ENCODE measurements around the gene CBX6.

The CBX6 gene

DNA sequence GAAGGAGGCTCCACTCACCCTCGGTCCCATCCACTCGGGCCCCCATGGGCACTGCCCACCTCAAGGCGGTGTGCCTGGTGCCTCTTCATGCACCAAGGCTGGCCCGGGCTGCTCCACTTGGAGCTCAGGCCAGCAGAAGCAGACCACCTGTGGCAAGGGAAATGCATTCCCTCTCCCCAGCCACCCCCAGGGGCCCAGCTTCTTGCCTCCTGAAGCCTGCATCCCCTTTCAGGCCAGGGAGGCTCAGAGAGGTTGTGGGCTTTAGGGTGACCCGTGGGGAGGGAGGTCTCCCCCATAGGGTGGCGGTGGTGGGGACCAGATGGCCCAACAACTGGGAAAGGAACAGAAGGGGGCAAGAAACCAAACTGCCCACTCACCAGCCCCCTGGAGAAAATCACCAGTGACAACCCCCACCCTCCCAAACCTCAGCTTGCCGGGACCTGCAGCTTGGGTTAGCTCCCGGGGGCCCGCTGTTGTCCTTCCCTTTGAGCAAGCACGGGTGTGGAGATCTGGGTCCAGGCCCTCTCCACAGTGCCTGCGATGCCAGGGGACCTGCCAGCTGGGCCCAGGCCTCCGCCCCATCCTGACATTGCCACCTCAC is 8.4 kb downstream of the CBX6 start:
- Histone ChIP-seq H3K27ac (ENCODE audit: low read length) (no peak overlapping the region), H3K36me3 (ENCODE audit: insufficient read depth, low read length) (peaks cover 47% of the 10 kb centered on the region)

DNA sequence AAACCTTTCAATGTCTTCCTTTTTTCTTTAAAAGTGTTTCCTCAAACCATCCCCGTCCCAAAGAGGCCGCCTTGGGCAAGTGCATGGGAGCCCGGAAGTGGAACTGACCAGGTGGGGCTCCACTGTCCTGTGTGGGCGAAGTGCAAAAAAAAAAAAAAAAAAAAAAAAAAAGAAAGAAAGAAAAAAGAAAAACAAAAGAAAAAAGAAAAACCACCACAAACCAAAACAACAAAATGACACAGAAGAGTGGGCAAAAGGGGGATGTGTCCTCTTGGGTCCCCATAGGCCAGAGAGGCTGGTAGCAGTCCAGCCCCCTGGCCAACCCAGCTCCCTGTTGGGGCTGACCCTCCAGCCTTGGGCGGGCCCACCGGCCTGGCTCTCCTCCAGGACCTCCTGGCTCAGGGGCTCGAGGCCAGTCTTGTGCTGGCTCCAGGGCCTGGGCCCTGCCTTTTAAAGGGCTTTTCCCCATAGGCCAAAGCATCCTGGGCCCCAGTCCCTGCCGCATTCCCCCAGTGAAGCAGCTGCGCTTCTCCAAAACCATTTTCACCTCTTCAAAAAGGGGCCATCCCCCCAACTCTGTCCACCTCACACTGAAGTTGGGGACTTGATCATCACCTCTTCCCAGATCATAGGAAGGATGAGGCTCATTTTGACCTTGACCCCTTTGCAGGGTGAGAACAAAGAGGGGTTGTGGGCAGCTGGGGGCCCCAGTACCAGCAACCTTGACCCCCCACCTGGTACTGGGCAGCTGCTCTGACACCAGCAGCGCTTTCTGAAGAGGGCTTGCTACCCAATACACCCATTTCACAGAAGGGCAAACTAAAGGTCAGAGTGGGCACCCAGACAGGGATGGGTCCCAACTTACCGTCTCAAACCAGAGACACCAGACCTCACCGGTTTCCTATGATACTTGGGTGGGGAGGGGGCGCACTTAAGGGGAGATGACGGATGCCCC is 9.4 kb downstream of the CBX6 start:
- Histone ChIP-seq H3K27ac (ENCODE audit: low read length) (no peak overlapping the region), H4K20me1 (ENCODE audit: insufficient read depth, low read length) (peaks cover 69% of the 10 kb centered on the region), H3K9ac (ENCODE audit: low read depth, low read length) (no peak overlapping the region), H3K27me3 (ENCODE audit: insufficient read depth, low read length, poor library complexity) (no peaks in the 10 kb centered on the region), H3K4me3 (ENCODE audit: low read depth in 1 of 2, low read length in 2 of 2) (no peak overlapping the region), H3K9me3 (ENCODE audit: insufficient read depth, low read length, severe bottlenecking) (no peaks in the 10 kb centered on the region), H3K79me2 (ENCODE audit: insufficient read depth, low read length) (peaks cover 2% of the 10 kb centered on the region; the same call in 1 of the 2 replicates), H3K4me2 (ENCODE audit: insufficient read depth, low read length) (no peak overlapping the region), H2AFZ (ENCODE audit: low read depth, low read length) (no peak overlapping the region), H3K36me3 (ENCODE audit: insufficient read depth, low read length) (peaks cover 37% of the 10 kb centered on the region), H3K4me1 (ENCODE audit: insufficient read depth, low read length) (no peaks in the 10 kb centered on the region)
- DNase-seq (no peak), ATAC-seq (ENCODE audit: insufficient read depth, low read depth) (no peak)
- TF ChIP-seq EZH2 (IDR thresholded peaks at IDR 0.05; ENCODE audit: borderline replicate concordance, low read depth, low read length, severe bottlenecking): no peak
- TF ChIP-seq, protein P1, sequence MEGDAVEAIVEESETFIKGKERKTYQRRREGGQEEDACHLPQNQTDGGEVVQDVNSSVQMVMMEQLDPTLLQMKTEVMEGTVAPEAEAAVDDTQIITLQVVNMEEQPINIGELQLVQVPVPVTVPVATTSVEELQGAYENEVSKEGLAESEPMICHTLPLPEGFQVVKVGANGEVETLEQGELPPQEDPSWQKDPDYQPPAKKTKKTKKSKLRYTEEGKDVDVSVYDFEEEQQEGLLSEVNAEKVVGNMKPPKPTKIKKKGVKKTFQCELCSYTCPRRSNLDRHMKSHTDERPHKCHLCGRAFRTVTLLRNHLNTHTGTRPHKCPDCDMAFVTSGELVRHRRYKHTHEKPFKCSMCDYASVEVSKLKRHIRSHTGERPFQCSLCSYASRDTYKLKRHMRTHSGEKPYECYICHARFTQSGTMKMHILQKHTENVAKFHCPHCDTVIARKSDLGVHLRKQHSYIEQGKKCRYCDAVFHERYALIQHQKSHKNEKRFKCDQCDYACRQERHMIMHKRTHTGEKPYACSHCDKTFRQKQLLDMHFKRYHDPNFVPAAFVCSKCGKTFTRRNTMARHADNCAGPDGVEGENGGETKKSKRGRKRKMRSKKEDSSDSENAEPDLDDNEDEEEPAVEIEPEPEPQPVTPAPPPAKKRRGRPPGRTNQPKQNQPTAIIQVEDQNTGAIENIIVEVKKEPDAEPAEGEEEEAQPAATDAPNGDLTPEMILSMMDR (IDR thresholded peaks at IDR 0.05; ENCODE audit: borderline replicate concordance, extremely low read depth, low read length, poor library complexity, severe bottlenecking): no peak

More for the DNA sequence above, 8.4 kb downstream of the CBX6 start:
- Histone ChIP-seq H3K9me3 (ENCODE audit: insufficient read depth, low read length, severe bottlenecking) (no peaks in the 10 kb centered on the region), H3K79me2 (ENCODE audit: insufficient read depth, low read length) (peaks cover 11% of the 10 kb centered on the region), H3K4me1 (ENCODE audit: insufficient read depth, low read length) (peaks cover 5% of the 10 kb centered on the region), H4K20me1 (ENCODE audit: insufficient read depth, low read length) (peaks cover 79% of the 10 kb centered on the region), H3K27me3 (ENCODE audit: insufficient read depth, low read length, poor library complexity) (no peaks in the 10 kb centered on the region), H3K4me2 (ENCODE audit: insufficient read depth, low read length) (no peak overlapping the region), H2AFZ (ENCODE audit: low read depth, low read length) (no peak overlapping the region), H3K9ac (ENCODE audit: low read depth, low read length) (no peak overlapping the region), H3K4me3 (ENCODE audit: low read depth in 1 of 2, low read length in 2 of 2) (no peak overlapping the region)
- ATAC-seq (ENCODE audit: insufficient read depth, low read depth): no peak
- TF ChIP-seq, protein P1 (IDR thresholded peaks at IDR 0.05; ENCODE audit: borderline replicate concordance, extremely low read depth, low read length, poor library complexity, severe bottlenecking): no peak
- TF ChIP-seq EZH2 (IDR thresholded peaks at IDR 0.05; ENCODE audit: borderline replicate concordance, low read depth, low read length, severe bottlenecking): no peak
- no peak for DNase-seq

DNA sequence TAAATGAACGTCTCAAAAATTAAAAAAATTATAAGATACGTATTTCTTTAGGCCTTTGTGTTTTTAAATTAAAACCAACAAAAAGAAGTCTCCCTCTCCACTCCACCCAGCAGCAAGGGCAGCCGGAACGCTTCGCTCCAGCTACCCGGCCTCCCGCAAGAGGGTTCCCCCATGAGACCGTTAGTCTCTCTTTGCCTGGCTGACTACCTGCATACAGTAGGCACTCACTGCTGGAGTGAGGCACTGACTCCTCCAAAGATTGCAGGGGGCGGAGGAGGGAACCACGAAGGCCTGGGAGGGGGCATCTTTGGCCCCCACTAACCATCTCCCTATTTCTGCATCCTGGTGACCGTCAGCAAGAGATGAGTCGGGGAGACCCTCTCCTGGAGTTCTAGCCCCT is 10.1 kb downstream of the CBX6 start:
- H3K4me3 ChIP-seq (ENCODE audit: low read depth in 1 of 2, low read length in 2 of 2): no peak overlapping the region
- no peak for TF ChIP-seq EZH2 (IDR thresholded peaks at IDR 0.05; ENCODE audit: borderline replicate concordance, low read depth, low read length, severe bottlenecking)
- TF ChIP-seq, protein P1 (IDR thresholded peaks at IDR 0.05; ENCODE audit: borderline replicate concordance, extremely low read depth, low read length, poor library complexity, severe bottlenecking): no peak
- H2AFZ ChIP-seq (ENCODE audit: low read depth, low read length): no peak overlapping the region
- H3K4me1 ChIP-seq (ENCODE audit: insufficient read depth, low read length): no peaks in the 10 kb centered on the region
- H3K4me2 ChIP-seq (ENCODE audit: insufficient read depth, low read length): no peak overlapping the region
- peaks cover 31% of the 10 kb centered on the region for H3K36me3 ChIP-seq (ENCODE audit: insufficient read depth, low read length)
- no peak overlapping the region for H3K9ac ChIP-seq (ENCODE audit: low read depth, low read length)
- H3K27ac ChIP-seq (ENCODE audit: low read length): no peak overlapping the region
- no peaks in the 10 kb centered on the region for H3K27me3 ChIP-seq (ENCODE audit: insufficient read depth, low read length, poor library complexity)
- H3K79me2 ChIP-seq (ENCODE audit: insufficient read depth, low read length): no peaks in the 10 kb centered on the region
- ATAC-seq (ENCODE audit: insufficient read depth, low read depth) (no peak), DNase-seq (no peak)
- peaks cover 64% of the 10 kb centered on the region for H4K20me1 ChIP-seq (ENCODE audit: insufficient read depth, low read length)
- no peaks in the 10 kb centered on the region for H3K9me3 ChIP-seq (ENCODE audit: insufficient read depth, low read length, severe bottlenecking)
